Osteocyte (in vitro differentiated cells): Measurements from ENCODE around the gene CHRM4. TPM values are rescaled to one million over a fixed set of nuclear protein-coding genes. Genes with fewer than 3 reads are reported as not detected.
A peak's percentile ranks its signal among the peaks of the same experiment; 100 is the strongest.

ENCODE experiments used
- DNase-seq: peaks from one replicate; pipeline ENCODE4 v3.0.0; 2021; ENCODE audit warnings: mixed read lengths; ENCODE audit not compliant: unreplicated experiment; ENCODE audit errors: extremely low spot score
- H3K27ac Mint-ChIP-seq: one replicate; pipeline ENCODE4 v1.8.0; 2021; ENCODE audit warnings: mild to moderate bottlenecking, mixed read lengths; ENCODE audit not compliant: unreplicated experiment
- H3K27me3 Mint-ChIP-seq: one replicate; pipeline ENCODE4 v1.8.0; 2021; ENCODE audit warnings: mixed read lengths; ENCODE audit not compliant: unreplicated experiment
- H3K36me3 Mint-ChIP-seq: one replicate; pipeline ENCODE4 v1.8.0; 2021; ENCODE audit warnings: mixed read lengths; ENCODE audit not compliant: unreplicated experiment
- H3K4me1 Mint-ChIP-seq: one replicate; pipeline ENCODE4 v1.8.0; 2021; ENCODE audit warnings: mixed read lengths; ENCODE audit not compliant: unreplicated experiment
- H3K4me3 Mint-ChIP-seq: one replicate; pipeline ENCODE4 v1.8.0; 2021; ENCODE audit warnings: mild to moderate bottlenecking, moderate library complexity, mixed read lengths; ENCODE audit not compliant: unreplicated experiment
- H3K9me3 Mint-ChIP-seq: one replicate; pipeline ENCODE4 v1.8.0; 2021; ENCODE audit warnings: mixed read lengths; ENCODE audit not compliant: unreplicated experiment
- CTCF ChIP-seq: fragments of 200-600 bp; sonication (generic); IDR thresholded peaks from 2 replicates; pipeline ENCODE4 v1.5.0; 2021; ENCODE audit warnings: antibody characterized with exemption, mild to moderate bottlenecking, moderate library complexity
- total RNA-seq: library from RNA; stranded (reverse); gene quantifications from 2 replicates; pipeline ENCODE4 v1.2.1, GENCODE V29; 2021

CHRM4 gene
- total RNA-seq, 1 donor from 2014 or later = 0.21 TPM

DNA sequence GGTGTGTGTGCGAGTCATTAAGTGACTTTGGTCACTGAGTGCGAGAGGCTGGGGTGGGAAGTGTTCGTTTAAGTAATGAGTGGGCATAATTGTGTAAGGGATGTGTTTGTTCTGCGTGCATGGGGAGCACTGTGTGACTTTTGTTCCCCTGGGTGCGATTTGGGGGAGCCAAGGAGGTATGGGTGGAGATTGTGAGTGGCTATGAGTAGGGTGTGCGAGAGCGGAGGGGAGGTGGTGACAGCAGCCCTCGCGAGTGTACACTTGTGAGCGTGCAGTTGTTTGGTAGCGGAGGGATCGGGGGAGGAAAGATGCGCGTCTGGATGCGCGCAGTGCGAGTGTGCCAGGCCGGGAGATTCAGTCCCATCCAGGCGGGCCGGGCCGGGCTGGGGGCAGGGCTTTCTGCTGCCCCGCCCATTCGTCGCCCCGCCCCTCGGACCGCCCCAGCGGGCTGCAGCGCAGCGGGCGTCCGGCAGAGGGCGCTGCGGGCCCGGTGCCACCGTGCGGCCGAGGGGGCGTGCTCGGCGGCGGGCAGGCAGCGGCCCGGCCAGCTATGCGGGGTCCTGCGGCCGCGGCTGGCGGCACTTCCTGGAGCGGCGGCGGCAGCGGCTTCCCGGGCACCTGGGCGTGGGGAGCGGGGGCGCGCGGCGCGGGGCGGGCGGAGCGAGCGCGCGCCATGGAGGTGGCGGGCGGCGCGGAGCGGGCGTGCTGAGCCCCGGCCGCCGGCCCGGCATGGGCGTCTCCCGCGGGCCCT is 44.5 kb downstream of the CHRM4 start, which contains the start of gene DGKZ:
DGKZ (plus strand) TSS at position 578 of the 751 bp plus-strand sequence. CDS start 197 bp downstream, outside the sequence.
- Mint-ChIP-seq H3K9me3 (no peaks in the 10 kb centered on the region), H3K27ac (peak within 1 kb of the TSS; percentile 41), H3K36me3 (no peaks in the 10 kb centered on the region), H3K4me1 (peaks cover 39% of the 10 kb centered on the region), H3K27me3 (peaks cover 4% of the 10 kb centered on the region), H3K4me3 (peak within 1 kb of the TSS; percentile 75)
- DNase-seq = peak; percentile 97
- TF ChIP-seq CTCF = peak; percentile 83

- no peak overlapping the region for H3K4me3 Mint-ChIP-seq
- peaks cover 32% of the 10 kb centered on the region for H3K4me1 Mint-ChIP-seq
- DNase-seq = no peak
- no peak for TF ChIP-seq CTCF
- H3K9me3 Mint-ChIP-seq = no peaks in the 10 kb centered on the region
- no peak overlapping the region for H3K27ac Mint-ChIP-seq
- no peaks in the 10 kb centered on the region for H3K36me3 Mint-ChIP-seq
- peaks cover 8% of the 10 kb centered on the region for H3K27me3 Mint-ChIP-seq
Measured at GRCh38 chr11:46345881-46346484, 45.6 kb downstream of the CHRM4 start.

GRCh38 chr11:46345131-46345597 is 46.4 kb downstream of the CHRM4 start:
- Mint-ChIP-seq H3K27ac (no peak overlapping the region), H3K4me1 (peaks cover 30% of the 10 kb centered on the region), H3K27me3 (peaks cover 9% of the 10 kb centered on the region), H3K36me3 (no peaks in the 10 kb centered on the region), H3K9me3 (no peaks in the 10 kb centered on the region), H3K4me3 (no peak overlapping the region)
- no peak for DNase-seq
- no peak for TF ChIP-seq CTCF

DNA sequence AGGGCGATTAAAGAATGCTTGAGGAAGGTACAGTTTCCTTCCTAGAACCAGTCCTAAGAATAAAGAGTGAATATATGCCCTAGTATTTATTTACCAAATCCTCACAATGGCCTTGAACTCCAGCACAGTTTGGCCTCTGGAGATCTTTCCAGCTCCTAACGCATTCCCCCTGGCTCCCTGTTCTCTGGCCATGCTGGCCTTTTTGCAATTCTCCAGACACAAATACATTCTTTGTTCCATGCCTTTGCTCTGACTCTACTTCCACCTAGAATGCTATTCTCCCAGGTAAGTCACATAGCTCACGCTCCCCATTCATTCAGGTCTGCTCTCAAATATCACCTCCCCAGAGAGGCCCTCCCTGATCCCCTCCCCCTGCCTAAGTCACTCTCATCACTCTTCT is 48.1 kb downstream of the CHRM4 start:
- Mint-ChIP-seq H3K27me3 (peaks cover 9% of the 10 kb centered on the region), H3K4me3 (no peak overlapping the region), H3K4me1 (peaks cover 34% of the 10 kb centered on the region), H3K36me3 (no peaks in the 10 kb centered on the region), H3K27ac (no peak overlapping the region), H3K9me3 (no peaks in the 10 kb centered on the region)
- DNase-seq = no peak
- no peak for TF ChIP-seq CTCF

DNA sequence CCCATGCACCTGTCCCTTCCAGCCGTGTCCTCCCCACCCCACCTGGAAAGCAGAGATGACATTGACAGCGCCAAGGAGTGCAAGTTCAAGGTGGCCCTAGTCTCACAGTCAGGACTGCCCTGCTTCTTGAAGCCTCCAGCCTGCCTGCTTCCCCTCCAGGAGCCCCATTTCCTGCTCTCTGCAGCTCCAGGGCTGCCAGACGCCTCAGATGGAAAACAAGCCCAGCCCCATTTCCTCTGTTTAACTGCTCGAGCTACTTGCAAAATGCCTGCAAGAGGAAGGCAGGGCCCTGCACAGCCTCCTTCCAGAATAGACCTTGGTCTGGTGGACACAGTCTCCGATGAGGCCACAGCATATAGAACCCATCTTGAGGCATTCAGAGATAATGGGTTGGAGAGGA is 49.3 kb downstream of the CHRM4 start:
- H3K36me3 Mint-ChIP-seq = no peaks in the 10 kb centered on the region
- TF ChIP-seq CTCF = no peak
- H3K27ac Mint-ChIP-seq = no peak overlapping the region
- H3K4me1 Mint-ChIP-seq = peaks cover 39% of the 10 kb centered on the region
- no peaks in the 10 kb centered on the region for H3K9me3 Mint-ChIP-seq
- H3K4me3 Mint-ChIP-seq = no peak overlapping the region
- no peak for DNase-seq
- peaks cover 9% of the 10 kb centered on the region for H3K27me3 Mint-ChIP-seq
